ENCODE results near the gene XPO1.

DNA sequence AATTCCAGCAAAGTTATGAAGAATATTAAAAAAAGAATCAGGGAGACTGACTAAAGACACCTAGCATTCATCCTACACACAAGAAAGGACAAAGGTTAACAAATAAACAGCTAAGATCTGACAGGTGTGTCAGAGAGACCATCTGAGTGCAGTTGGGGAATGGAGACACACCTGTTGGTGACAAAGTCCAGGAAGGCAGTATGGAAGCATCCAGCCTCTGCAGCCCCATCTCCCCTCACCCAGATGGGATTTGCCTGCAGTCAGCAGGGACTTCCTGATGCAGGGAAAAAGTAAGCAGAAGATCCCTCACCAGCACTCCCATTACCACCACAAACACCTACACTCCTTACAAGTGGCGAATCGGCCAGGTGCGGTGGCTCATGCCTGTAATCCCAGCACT, 105.2 kb downstream of the XPO1 start:
- TF ChIP-seq, protein P1, sequence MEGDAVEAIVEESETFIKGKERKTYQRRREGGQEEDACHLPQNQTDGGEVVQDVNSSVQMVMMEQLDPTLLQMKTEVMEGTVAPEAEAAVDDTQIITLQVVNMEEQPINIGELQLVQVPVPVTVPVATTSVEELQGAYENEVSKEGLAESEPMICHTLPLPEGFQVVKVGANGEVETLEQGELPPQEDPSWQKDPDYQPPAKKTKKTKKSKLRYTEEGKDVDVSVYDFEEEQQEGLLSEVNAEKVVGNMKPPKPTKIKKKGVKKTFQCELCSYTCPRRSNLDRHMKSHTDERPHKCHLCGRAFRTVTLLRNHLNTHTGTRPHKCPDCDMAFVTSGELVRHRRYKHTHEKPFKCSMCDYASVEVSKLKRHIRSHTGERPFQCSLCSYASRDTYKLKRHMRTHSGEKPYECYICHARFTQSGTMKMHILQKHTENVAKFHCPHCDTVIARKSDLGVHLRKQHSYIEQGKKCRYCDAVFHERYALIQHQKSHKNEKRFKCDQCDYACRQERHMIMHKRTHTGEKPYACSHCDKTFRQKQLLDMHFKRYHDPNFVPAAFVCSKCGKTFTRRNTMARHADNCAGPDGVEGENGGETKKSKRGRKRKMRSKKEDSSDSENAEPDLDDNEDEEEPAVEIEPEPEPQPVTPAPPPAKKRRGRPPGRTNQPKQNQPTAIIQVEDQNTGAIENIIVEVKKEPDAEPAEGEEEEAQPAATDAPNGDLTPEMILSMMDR (IDR thresholded peaks at IDR 0.05): no peak
- TF ChIP-seq ETV6 (CRISPR knock-in tag; IDR thresholded peaks at IDR 0.05): no peak
- TF ChIP-seq, protein P2, sequence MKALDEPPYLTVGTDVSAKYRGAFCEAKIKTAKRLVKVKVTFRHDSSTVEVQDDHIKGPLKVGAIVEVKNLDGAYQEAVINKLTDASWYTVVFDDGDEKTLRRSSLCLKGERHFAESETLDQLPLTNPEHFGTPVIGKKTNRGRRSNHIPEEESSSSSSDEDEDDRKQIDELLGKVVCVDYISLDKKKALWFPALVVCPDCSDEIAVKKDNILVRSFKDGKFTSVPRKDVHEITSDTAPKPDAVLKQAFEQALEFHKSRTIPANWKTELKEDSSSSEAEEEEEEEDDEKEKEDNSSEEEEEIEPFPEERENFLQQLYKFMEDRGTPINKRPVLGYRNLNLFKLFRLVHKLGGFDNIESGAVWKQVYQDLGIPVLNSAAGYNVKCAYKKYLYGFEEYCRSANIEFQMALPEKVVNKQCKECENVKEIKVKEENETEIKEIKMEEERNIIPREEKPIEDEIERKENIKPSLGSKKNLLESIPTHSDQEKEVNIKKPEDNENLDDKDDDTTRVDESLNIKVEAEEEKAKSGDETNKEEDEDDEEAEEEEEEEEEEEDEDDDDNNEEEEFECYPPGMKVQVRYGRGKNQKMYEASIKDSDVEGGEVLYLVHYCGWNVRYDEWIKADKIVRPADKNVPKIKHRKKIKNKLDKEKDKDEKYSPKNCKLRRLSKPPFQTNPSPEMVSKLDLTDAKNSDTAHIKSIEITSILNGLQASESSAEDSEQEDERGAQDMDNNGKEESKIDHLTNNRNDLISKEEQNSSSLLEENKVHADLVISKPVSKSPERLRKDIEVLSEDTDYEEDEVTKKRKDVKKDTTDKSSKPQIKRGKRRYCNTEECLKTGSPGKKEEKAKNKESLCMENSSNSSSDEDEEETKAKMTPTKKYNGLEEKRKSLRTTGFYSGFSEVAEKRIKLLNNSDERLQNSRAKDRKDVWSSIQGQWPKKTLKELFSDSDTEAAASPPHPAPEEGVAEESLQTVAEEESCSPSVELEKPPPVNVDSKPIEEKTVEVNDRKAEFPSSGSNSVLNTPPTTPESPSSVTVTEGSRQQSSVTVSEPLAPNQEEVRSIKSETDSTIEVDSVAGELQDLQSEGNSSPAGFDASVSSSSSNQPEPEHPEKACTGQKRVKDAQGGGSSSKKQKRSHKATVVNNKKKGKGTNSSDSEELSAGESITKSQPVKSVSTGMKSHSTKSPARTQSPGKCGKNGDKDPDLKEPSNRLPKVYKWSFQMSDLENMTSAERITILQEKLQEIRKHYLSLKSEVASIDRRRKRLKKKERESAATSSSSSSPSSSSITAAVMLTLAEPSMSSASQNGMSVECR (CRISPR knock-in tag; IDR thresholded peaks at IDR 0.05; ENCODE audit: borderline replicate concordance): no peak
- no peak for TF ChIP-seq ZNF263 (CRISPR knock-in tag; IDR thresholded peaks at IDR 0.05; ENCODE audit: low read depth)
- TF ChIP-seq, protein P3, sequence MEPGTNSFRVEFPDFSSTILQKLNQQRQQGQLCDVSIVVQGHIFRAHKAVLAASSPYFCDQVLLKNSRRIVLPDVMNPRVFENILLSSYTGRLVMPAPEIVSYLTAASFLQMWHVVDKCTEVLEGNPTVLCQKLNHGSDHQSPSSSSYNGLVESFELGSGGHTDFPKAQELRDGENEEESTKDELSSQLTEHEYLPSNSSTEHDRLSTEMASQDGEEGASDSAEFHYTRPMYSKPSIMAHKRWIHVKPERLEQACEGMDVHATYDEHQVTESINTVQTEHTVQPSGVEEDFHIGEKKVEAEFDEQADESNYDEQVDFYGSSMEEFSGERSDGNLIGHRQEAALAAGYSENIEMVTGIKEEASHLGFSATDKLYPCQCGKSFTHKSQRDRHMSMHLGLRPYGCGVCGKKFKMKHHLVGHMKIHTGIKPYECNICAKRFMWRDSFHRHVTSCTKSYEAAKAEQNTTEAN (CRISPR knock-in tag; IDR thresholded peaks at IDR 0.05): no peak
- no peak for TF ChIP-seq ATF1 (CRISPR knock-in tag; IDR thresholded peaks at IDR 0.05)
- TF ChIP-seq, protein P4, sequence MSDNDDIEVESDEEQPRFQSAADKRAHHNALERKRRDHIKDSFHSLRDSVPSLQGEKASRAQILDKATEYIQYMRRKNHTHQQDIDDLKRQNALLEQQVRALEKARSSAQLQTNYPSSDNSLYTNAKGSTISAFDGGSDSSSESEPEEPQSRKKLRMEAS (CRISPR knock-in tag; IDR thresholded peaks at IDR 0.05): no peak
